GM20431 (cell line): ENCODE data around the gene SETD3.

Experiments
- in situ Hi-C: fragments of 300-500 bp; cut with MseI, MboI; formaldehyde crosslinking; loops from one replicate; pipeline ENCODE4 v1.15.0; 2020; ENCODE audit warnings: low sequenced_read_pairs; ENCODE audit not compliant: unreplicated experiment

Gene SETD3

DNA sequence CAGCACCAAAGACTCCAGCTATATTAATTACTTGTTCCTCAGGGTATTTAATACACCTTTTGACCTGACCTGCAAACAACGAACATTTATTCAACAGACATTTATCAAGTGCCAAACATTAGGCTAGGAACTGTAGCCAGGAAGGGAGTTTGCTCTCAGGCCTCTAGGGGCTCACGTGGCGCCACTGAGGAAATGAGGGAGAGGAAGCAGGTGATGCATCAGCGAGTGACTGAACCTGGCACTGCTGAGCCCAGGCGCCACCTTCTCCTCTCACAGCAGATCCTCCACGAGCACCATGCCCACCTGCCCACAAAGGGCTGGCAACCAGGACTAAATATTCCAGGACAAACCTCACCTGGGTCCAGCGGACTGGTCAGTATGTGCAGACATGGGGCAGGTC is 50.2 kb downstream of the SETD3 start:
- in situ Hi-C loops = no loop called here

DNA sequence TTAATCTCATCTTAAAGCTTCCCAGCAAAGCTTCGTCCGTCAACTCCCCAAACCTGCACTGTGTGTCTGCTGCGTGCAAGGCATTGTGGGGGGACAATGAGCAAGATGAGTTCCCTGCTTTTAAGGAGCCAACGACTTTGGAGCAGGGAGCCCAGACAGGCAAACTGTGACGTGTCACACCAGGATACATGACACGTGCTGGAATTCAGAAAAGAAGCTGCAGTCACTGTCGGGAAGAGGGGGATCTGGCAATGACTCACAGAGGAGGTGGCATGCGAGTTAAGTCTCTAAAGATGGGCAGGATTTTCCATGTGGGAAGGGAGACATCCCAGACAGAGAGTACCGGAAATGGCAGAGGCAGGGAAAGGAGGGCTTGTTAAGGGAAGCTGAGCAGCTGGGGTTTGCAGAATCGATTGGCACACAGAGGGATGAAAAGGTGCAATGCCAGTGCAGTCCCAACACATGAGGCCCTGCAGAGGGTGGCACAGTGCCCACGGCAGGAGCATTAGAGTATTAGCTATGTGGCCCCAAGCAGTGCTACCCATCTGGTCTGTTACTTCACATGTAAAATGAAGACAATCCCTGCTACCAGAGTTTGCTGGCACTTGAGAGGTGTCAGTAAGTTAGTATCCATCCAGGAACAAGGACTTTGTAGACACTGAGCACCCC is 52.9 kb downstream of the SETD3 start:
- in situ Hi-C loops = no loop called here

DNA sequence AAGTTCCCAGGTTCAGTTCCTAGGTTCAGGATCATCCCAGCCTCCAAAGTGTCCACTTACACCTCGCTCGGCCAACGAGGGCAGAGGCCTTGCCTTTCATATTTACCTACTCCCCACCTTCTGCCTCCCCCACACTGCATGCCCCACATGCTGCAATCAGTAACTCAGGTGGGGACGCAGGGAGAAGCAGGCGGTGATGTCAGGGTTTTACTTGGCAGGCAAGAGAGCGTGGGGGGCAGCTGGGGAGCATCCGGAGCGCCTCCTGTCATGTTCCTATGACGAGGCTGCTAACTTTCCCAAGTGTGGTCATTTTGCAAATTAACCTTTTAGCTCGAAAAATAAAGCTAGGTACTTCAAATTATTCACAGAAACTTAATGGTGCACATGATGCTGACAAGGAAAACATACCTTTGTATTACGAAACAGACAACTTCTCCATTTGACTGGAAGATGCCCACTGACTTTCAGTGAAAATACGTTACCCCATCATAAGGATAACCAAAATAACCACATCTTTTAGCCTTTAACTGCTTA is 53.8 kb downstream of the SETD3 start:
- in situ Hi-C loops = no loop called here

DNA sequence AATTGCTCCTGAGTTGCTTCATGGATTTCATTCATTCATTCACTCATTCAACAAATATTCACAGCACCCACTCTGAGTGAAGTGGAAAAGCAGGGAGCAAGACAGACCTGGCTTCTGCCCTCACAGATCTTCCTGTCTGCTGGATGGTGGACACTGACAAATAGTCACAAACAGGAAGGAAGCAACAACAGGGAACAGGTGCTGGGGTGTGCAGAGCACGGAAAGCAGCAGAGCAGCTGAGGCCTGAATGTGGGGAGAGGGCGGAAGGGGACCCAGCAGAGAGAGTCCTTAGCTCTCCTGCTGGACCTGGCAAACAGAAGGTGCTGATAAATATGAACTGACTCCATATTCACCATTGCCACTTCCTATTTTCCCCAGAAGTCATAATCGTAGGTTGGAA is 54.4 kb downstream of the SETD3 start:
- in situ Hi-C loops = no loop called here

DNA sequence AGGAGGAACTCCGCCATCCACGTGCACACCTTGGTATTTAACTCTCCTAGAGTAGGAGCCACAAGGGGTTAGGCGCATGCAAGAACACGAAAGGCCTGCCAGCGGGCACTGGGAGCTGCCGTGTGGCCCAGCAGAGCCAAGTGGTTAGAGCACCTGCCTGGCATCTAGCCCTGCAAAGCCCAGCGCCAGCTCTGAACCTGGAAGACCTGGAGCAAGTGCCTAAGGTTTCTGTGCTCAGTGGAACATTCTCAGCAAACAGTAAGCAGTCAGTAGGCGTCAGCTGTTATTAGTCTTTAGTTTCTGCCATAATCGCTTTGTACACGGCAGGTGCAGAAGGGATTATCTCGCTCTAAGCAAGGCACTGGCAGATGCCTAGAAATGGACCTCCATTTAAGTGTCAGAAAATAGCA is 55.4 kb downstream of the SETD3 start:
- in situ Hi-C loops = no loop called here

DNA sequence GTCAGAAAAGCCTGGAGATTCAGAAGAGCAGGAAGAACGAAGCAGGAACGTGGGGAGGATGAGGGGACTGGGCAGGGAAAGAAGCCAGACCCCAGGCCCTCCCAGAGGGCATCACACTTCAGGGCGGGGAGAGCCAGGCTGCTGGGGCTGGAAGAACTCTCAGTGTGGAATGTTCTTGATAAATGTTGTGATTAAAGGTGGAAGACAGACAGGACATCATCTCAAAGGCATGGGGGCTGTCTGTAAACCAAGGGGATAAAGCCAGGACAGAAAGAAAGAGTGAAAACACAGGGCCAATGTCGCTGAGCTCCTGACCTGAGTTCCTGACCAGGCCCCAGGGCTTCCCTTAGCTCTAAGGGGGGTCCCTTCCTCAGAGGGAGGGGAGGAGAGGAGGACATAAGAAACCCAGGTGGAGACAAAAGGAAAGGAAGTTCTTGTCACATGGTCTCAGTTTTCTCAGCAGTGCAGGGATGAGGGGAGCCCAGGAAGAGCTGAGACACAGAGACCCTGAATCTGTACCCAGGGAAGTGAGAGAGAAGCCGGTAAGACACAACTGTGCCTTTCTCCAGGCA is 56.3 kb downstream of the SETD3 start:
- in situ Hi-C loops = no loop called here

DNA sequence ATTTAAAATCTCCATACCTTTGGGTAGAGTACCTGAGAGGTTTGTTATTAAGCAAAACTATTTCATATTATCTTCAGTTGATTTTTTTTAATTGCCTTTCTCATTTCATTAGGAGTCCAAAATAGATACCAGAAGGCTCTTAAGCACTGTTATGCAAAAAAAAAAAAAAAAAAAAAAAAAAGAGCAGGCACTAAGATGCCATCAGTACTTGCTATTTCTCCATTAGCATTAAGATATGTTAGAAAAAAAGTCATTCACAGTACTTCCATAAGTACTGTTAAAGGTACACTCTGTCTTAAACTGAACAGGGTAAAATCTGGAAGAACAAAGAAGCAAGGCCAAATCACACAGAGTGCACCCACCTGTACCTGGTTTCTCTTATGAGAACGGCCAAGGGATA is 57.2 kb downstream of the SETD3 start:
- in situ Hi-C loops = no loop called here

DNA sequence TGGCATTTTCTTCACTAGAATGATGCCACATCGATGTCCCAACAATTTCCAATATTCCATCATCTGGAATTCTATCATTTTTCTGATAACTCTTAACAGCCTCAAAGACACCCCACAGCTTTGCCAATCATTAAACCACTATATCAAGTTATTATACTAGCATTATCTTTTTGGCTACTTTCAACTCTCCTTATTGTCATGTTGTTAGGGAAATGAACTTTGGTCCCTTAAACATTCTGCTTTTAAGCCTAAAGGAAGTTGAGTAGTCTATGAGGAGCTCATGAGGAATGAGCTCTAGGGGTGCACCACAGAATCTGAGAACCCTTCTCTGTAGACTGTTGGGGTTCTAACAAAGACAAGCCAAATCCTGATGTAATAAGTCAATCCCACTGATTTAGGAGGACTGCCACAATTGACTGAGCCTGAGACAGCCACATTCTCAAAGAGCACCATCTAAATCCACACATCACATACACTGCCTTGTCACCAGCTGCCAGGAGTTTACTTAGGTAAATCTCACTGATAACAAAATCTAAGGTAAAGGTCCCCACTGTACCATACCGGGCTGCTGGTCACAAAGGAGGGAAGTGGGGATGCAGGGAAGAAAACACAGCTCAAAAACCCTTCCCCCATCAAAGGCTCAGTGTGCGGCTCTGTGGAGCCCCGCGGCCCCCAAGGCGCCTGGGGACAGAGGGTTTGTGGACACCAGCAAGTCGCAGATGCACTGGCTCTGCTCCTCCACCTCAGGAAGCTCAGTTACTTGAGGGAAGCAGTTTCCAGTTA is 58.2 kb downstream of the SETD3 start:
- in situ Hi-C loops = no loop called here

DNA sequence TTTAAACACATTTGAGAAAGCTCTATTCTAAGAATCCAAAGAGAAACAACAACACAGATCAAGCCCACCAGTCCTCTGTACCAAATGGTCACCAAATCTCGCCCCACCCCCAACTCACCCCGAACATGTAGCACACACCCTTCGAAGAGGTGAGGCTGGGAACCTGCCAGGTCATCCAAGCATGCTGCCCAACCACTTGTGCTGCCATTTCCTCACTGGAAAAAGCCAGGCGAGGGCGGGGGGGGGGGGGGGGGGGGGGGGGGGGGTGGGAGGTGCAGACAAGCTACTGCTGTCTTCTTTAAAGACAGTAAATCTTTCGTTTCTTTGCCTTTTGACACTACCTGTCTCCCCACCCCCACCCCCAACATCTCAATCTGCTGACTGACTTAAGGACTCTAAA is 59.9 kb downstream of the SETD3 start:
- in situ Hi-C loops = no loop called here

DNA sequence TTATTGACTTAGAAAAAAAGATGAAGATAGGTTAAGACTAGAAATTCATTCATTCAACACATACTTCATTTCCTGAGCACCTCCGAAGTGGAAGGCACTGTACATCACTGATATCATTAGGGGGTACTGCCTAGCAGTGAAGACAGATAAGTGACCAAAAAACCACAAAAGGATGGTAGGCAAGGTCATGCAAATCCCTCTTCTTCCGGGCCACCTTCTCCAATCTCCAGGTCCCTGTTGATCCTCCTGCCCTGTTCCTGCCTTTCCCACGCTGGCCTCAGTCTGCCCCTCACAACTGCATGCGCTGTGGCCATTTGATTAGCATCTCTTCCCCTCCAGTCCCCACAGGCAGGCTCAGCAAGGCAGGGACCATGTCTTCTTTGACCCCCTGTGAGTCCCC is 60.8 kb downstream of the SETD3 start:
- in situ Hi-C loops = no loop called here

DNA sequence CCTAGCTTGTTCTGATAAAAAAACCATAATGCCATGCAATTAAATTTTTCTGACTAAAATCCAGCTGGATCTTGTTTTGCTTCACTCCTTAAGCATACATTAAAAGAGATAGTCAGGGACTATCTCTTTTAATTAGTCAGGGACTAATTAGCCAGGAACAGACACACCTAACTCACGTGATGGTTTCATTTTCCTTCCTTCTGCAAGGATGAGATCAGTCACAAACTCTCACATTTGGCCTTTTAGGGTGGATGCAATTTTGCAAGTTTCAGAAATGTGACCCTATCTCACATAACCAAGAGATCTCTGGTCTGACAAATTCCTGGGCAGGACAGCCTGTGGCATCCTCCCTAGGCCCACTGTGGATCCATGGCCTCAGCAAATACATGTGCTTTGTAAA is 62.4 kb downstream of the SETD3 start:
- in situ Hi-C loops = no loop called here

DNA sequence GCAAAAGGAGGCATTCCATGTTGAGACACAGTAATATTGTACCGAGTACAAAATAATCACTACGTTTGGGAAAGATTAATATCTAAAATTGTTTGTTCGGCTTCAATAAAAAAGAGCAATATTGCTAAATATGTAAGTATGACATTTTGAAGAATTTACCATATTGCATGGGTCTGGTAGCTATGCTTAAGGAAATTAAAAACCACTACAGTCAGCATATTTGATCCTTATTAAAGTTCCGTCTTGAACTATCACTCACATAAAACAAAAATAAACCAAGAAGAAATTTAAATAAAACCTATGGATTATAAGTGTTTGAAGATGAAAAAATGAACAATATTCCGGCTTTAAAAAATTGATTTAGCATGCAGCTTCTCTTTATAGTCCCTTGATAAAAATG is 63.8 kb downstream of the SETD3 start:
- in situ Hi-C loops = no loop called here

DNA sequence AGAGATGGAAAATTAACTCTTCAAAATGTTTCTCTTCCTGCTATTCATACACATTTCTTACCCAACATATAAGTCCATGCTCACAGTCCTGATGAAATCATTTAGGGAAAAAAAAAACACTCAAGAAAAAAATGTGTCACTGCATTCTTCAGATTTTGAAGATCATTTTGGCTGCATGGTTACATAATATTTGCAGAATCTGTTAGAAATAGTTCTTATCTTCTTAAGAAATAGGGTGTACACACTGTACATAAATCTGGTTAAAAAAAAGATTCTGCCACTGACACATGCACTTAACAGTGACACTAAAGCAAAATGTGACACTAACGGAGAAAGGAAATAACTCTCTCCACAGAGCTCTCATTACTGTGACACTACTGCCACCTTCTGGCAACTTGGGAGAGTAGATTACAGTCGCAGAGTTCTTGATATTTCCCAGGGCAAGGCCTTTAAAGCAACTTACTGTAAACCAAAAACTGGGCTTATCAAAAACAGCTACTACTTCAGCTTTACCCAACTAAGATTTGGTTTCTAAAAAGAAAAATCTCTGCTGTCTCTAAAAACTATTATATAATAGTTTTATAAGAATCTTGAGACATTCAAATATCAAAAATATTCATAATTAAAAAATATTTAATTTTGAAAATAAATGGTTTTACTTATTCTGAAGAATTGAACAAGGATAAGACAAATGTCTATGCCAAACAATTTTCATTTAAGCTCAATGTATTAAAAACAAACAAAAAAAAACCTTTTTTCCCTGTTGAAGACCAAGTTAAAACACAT is 65.0 kb downstream of the SETD3 start:
- in situ Hi-C loops = no loop called here

DNA sequence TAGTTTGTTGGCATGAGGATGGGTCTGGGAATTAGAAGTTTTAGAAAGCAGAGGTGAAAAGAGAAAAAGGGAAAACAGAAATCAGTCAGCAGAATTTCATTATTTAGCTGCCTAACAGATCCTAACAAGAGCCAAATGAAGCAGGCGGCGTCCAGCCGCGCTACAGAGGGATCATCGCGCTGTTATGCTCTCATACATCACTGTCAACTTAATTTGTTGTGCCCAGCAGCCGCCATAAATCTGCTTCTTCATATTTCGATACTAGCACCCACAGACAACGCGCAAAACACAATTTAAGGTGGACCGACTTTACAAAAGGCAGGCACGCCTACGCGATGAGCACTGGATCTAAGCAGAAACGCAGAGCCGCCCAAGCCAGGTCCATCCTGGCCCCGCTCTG is 66.7 kb downstream of the SETD3 start:
- in situ Hi-C loops = no loop called here

DNA sequence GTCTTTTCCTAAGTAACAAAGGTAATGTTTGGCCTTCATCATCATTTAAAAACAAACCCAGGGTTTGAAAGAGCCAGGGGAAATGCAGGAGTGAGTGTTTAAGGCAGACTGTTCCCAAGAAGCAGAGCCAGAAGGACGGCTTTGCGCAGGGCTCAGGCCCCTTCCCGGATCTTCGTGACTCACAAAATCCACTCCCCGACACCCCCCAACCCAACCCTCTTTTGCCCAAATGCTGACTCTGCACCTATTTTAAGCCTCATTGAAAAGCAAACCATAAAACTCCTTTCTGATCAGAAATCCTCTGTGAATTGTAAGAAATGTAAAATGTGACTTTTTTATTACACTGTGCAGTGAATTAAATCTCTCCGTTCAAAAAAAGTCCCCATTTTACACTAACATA is 67.5 kb downstream of the SETD3 start:
- in situ Hi-C loops = no loop called here

DNA sequence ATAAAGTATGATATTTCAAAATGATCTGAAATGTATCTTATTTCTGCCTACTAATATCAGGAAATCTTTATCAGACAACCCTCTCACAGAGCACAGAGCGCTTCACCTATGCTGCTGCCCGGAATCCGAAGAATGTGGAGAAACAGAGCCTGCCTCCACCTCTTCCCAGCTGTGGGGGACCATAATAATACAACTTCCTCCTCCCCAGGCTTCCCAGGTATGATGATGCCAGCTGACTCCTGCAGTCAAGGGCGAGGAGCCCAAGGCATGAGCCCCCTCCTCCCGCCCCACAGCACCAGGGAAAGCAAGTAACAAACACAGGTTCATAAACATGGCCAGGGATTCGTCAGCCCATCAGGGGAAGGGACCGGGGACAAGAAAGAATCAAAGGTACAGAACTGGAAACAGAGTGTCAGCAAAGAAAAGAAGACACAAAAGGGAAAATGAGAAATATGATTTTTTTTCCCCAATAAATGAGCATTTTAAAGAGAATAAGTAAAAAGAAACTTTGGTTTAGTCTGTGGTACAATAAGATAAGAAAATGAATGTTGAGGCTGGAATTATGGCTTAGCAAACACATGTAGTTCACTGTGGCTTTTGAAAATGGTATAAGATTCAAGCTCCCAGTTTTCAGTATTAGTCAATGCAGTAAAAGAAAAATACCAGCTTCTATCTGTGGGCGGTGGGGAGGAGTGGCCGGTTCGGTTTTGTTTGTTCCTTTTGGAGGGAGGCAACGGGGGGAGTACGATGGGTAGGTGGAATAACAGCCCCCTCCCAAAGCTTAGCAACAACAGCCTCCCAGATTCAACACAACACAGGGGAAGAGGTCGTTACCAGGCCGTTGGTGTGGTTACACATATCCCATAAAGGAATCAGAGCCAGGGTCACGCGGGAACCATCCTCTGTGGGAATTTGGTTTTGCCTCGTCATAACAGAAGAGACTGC is 68.3 kb downstream of the SETD3 start:
- in situ Hi-C loops = no loop called here

DNA sequence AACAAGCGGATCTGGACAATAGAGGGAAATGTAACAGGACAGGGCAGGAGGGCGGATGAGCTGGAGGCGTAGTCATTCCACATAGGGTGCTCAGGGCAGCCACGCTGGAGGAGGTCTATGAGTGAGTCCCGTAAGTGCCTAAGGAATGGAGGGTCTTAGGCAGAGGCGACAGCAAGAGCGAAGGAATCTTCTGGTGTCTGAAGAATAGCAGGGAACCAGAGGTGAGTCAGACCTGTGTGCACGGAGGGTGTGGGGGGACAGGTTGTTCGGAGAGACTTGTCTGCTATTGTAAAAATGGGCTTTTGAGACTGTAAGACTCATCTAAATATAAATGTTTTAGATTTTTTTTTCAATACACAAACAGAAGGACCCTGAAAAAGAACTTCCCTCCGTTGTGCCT is 70.6 kb downstream of the SETD3 start:
- in situ Hi-C loops = no loop called here

DNA sequence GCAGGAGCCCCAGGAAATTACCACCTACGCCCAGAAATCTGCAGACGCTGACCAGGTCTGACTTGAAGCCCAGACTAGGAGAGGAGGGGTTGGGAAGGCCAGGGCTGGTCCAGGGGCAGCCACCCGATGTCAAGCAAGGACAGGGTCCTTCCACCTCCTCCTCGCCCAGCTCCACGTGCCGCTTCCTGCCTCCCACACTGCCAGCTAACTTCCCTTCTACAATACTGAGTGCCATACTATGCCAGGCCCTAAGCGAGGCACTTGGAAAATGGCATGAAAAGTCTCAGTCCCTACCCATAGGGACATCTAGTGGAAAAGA is 71.7 kb downstream of the SETD3 start:
- in situ Hi-C loops = no loop called here

DNA sequence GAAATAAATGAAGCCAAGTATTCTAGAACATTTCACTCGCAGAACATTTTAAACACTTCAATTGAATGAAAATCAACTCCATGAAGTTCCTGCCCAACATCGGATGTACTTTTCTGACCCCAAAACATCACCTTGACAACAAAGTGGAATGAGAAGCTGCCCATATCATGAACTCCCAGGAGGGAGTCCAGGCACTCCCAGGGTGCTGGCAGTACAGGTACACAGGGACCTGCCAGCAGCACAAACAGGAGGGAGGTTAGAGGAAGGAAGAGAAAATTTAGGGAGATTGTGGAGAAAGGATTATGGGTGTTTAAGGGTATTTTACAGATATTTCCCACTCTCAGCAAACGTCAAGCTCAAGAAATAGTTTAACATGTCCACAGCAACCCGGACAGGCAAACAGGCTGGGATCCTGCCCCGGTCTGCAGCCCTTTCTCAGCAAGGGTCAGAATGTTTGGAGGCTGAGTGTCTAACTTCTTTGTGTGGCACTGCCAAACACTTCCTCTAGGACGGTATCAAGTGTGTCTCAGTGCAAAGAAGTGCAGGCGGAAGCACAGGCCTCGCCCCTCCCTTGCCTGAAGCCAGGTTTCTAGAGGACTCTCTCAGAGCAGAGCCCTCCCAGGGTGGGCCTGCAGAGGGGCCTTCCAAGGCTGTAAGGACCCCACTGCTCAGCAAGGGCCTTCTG is 72.2 kb downstream of the SETD3 start:
- in situ Hi-C loops = no loop called here
